ENCODE measurements around the gene KIF6. TPM values are rescaled to one million over a fixed set of nuclear protein-coding genes. Genes with fewer than 3 reads are reported as not detected.
A peak's percentile ranks its signal among the peaks of the same experiment; 100 is the strongest.

KIF6 gene
- polyA plus RNA-seq, 2 of the 4 experiments (the other 2 are of a cell fraction) = 0.05 to 0.39 TPM

DNA sequence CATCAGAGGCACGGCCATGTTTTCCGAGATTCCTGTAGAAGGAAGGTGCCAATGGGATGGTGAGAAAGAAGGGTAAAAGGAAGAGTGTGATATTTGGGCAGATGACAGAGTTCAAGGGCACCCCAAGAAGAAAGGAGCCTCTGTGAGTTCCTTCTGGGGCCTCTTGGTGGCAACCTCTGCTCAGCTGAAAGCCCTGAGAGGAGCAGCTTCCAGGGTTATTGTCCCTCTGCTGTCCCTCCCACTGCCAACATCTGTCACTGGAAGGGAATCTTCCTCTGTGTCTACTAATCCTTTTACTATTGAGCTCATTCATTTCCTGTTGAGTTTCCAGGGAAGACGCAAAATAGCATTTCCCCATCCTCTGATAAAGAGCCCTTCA lies 362.7 kb downstream of the KIF6 start:
- ChIA-PET CTCF (interaction anchor here (0.7 to 3.5 kb wide), 12 partner anchors 8 to 761 kb away, joined by 3 to 12 read pairs (median 3); partner anchors contain the start of gene DAAM2), POLR2A (no interaction called here)
- H3K4me2 ChIP-seq = no peak overlapping the region
- ATAC-seq (peak; percentile 61 to 62; a peak in 4 of 6 replicates), FAIRE-seq (no peak), DNase-seq (ENCODE audit: low read depth in 1 of 2, low spot score in 1 of 2) (no peak)
- no peak overlapping the region for H3K27ac ChIP-seq
- no peaks in the 10 kb centered on the region for H3K9me3 ChIP-seq
- no peaks in the 10 kb centered on the region for H3K4me1 ChIP-seq
- H3K4me3 ChIP-seq = no peak overlapping the region
- WGBS (ENCODE audit: missing lambda C conversion rate) = 33% methylated on average over 3 of the region's 3 CpGs
- no peak for TF ChIP-seq HDAC2 (IDR thresholded peaks at IDR 0.05)
- TF ChIP-seq RAD21 (conservative IDR thresholded peaks at IDR 0.05 in 1 of 2, IDR thresholded peaks at IDR 0.05 in 1 of 2) = 0 out of 5 replicates have a peak, but pooled peaks of 1 of the 2 experiments have one; percentile 20
- TF ChIP-seq, protein P1, sequence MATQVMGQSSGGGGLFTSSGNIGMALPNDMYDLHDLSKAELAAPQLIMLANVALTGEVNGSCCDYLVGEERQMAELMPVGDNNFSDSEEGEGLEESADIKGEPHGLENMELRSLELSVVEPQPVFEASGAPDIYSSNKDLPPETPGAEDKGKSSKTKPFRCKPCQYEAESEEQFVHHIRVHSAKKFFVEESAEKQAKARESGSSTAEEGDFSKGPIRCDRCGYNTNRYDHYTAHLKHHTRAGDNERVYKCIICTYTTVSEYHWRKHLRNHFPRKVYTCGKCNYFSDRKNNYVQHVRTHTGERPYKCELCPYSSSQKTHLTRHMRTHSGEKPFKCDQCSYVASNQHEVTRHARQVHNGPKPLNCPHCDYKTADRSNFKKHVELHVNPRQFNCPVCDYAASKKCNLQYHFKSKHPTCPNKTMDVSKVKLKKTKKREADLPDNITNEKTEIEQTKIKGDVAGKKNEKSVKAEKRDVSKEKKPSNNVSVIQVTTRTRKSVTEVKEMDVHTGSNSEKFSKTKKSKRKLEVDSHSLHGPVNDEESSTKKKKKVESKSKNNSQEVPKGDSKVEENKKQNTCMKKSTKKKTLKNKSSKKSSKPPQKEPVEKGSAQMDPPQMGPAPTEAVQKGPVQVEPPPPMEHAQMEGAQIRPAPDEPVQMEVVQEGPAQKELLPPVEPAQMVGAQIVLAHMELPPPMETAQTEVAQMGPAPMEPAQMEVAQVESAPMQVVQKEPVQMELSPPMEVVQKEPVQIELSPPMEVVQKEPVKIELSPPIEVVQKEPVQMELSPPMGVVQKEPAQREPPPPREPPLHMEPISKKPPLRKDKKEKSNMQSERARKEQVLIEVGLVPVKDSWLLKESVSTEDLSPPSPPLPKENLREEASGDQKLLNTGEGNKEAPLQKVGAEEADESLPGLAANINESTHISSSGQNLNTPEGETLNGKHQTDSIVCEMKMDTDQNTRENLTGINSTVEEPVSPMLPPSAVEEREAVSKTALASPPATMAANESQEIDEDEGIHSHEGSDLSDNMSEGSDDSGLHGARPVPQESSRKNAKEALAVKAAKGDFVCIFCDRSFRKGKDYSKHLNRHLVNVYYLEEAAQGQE (IDR thresholded peaks at IDR 0.05) = no peak

DNA sequence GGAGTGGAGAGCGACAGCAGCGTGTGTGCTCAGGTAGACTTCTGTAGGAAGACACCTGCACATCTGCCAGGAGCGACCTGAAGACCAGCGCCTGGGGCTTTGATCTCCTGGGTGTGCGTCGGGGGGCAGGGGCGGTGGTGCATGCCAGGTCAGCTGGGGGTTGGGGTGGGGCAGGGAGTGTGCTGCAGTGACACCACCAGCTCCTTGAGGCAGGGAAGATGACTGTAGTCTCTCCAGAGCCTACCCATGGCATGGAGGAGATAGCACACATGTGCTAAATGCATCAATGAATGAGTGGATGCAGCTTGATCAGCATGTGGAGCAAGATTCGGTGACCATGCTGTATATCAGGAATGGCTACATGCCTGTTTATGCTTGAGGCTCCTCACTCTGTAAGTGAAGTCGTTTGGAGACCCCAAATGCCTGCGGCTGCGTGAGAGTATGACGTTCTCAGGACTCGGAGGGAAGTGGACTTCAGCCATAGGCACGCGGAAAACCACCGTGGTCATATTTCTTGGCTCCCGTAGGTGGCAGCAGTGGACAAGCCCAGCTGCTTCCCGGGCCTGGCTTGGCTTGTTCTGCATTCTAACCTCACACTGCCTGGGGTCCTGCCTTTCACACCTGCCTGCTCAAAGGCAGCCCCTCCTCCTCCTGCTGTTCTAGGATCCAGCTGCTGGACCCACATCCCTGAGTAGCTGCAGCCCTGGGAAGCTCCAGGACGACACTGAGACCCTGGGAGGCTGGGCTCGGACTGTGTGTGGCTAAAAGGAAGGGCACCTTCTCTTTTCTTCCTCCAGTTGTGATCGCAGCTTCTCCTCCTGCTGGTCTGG lies 363.3 kb downstream of the KIF6 start:
- no peak overlapping the region for H3K27ac ChIP-seq
- TF ChIP-seq, protein P1 (IDR thresholded peaks at IDR 0.05) = no peak
- TF ChIP-seq, protein P2, sequence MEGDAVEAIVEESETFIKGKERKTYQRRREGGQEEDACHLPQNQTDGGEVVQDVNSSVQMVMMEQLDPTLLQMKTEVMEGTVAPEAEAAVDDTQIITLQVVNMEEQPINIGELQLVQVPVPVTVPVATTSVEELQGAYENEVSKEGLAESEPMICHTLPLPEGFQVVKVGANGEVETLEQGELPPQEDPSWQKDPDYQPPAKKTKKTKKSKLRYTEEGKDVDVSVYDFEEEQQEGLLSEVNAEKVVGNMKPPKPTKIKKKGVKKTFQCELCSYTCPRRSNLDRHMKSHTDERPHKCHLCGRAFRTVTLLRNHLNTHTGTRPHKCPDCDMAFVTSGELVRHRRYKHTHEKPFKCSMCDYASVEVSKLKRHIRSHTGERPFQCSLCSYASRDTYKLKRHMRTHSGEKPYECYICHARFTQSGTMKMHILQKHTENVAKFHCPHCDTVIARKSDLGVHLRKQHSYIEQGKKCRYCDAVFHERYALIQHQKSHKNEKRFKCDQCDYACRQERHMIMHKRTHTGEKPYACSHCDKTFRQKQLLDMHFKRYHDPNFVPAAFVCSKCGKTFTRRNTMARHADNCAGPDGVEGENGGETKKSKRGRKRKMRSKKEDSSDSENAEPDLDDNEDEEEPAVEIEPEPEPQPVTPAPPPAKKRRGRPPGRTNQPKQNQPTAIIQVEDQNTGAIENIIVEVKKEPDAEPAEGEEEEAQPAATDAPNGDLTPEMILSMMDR (IDR thresholded peaks at IDR 0.05) = peak; percentile 45
- TF ChIP-seq RAD21 (conservative IDR thresholded peaks at IDR 0.05 in 1 of 2, IDR thresholded peaks at IDR 0.05 in 1 of 2) (peak; percentile 60 to 72), SMC3 (IDR thresholded peaks at IDR 0.05) (peak; percentile 33; the same call in 2 of the 3 replicates)
- CTCF ChIA-PET = interaction anchor here (0.6 to 3.5 kb wide), 14 partner anchors 8 to 1666 kb away, joined by 3 to 12 read pairs (median 3); no protein-coding TSS in a partner anchor
- peak; percentile 89 to 96 for ATAC-seq
- DNase-seq (ENCODE audit: low read depth in 1 of 2, low spot score in 1 of 2) = peak; percentile 51 to 53
- no peak overlapping the region for H3K4me3 ChIP-seq
- peak overlapping the region; percentile 62; the same call in 2 of the 3 replicates for H3K4me2 ChIP-seq
- H3K4me1 ChIP-seq = no peaks in the 10 kb centered on the region
- POLR2A ChIA-PET = no interaction called here
- FAIRE-seq = no peak
- no peaks in the 10 kb centered on the region for H3K9me3 ChIP-seq
- 49% methylated on average over 7 of the region's 21 CpGs for WGBS (ENCODE audit: missing lambda C conversion rate)

DNA sequence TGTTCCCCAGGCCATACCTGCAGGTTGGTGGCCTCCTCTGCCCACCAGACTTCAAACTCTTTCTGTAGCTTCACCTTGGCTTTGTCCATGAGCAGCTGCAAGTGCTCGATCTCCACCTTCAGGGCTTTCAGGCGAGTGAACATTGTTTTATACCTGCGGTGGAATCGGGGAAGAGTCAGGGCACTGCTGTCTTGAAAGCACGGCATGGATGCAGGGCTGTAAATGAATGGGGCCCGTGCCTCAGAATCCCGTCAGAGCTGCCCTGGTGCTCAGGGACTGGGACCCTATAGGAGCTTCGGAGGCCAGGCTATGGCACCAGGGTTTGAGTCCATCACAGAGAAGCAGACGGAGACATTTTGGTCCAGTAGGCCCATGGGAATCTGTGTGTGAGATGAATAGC lies 364.8 kb downstream of the KIF6 start:
- ChIA-PET POLR2A (no interaction called here), CTCF (interaction anchor here (1.1 to 1.9 kb wide), 2 partner anchors 41 to 1668 kb away, joined by 3 to 4 read pairs; no protein-coding TSS in a partner anchor)
- WGBS (ENCODE audit: missing lambda C conversion rate) = 38% methylated on average over 4 of the region's 9 CpGs
- Histone ChIP-seq H3K4me1 (no peaks in the 10 kb centered on the region), H3K4me2 (no peak overlapping the region), H3K4me3 (no peak overlapping the region), H3K9me3 (no peaks in the 10 kb centered on the region), H3K27ac (no peak overlapping the region)
- ATAC-seq (no peak), DNase-seq (ENCODE audit: low read depth in 1 of 2, low spot score in 1 of 2) (no peak), FAIRE-seq (no peak)
- no peak for TF ChIP-seq FOXS1 (CRISPR knock-in tag; IDR thresholded peaks at IDR 0.05)
- TF ChIP-seq, protein P3, sequence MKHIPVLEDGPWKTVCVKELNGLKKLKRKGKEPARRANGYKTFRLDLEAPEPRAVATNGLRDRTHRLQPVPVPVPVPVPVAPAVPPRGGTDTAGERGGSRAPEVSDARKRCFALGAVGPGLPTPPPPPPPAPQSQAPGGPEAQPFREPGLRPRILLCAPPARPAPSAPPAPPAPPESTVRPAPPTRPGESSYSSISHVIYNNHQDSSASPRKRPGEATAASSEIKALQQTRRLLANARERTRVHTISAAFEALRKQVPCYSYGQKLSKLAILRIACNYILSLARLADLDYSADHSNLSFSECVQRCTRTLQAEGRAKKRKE (CRISPR knock-in tag; IDR thresholded peaks at IDR 0.05; ENCODE audit: low read depth) = no peak
- no peak for TF ChIP-seq TFCP2L1 (CRISPR knock-in tag; IDR thresholded peaks at IDR 0.05)
- TF ChIP-seq HEYL (CRISPR knock-in tag; IDR thresholded peaks at IDR 0.05) = no peak
- no peak for TF ChIP-seq CEBPB (IDR thresholded peaks at IDR 0.05)
- TF ChIP-seq MAFK (IDR thresholded peaks at IDR 0.05; ENCODE audit: partially characterized antibody) = no peak
- no peak for TF ChIP-seq TP53 (CRISPR knock-in tag; IDR thresholded peaks at IDR 0.05)
- no peak for TF ChIP-seq GATA3 (IDR thresholded peaks at IDR 0.05; ENCODE audit: borderline replicate concordance)
- TF ChIP-seq JUNB (IDR thresholded peaks at IDR 0.05) = no peak
- TF ChIP-seq, protein P4, sequence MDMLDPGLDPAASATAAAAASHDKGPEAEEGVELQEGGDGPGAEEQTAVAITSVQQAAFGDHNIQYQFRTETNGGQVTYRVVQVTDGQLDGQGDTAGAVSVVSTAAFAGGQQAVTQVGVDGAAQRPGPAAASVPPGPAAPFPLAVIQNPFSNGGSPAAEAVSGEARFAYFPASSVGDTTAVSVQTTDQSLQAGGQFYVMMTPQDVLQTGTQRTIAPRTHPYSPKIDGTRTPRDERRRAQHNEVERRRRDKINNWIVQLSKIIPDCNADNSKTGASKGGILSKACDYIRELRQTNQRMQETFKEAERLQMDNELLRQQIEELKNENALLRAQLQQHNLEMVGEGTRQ (IDR thresholded peaks at IDR 0.05) = no peak
- TF ChIP-seq ZNF302 (CRISPR knock-in tag; IDR thresholded peaks at IDR 0.05) = no peak
- TF ChIP-seq, protein P5, sequence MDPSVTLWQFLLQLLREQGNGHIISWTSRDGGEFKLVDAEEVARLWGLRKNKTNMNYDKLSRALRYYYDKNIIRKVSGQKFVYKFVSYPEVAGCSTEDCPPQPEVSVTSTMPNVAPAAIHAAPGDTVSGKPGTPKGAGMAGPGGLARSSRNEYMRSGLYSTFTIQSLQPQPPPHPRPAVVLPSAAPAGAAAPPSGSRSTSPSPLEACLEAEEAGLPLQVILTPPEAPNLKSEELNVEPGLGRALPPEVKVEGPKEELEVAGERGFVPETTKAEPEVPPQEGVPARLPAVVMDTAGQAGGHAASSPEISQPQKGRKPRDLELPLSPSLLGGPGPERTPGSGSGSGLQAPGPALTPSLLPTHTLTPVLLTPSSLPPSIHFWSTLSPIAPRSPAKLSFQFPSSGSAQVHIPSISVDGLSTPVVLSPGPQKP (IDR thresholded peaks at IDR 0.05; ENCODE audit: low read depth, low read length) = no peak

All from A549 (cell line).